PC-3 (cell line): ENCODE results near the gene CORO2B. TPM values are rescaled to one million over a fixed set of nuclear protein-coding genes. Genes with fewer than 3 reads are reported as not detected.

ENCODE experiments used
- ATAC-seq: fragments of 200-7000 bp; cut with Tn5 transposase; 2 replicates; pipeline ENCODE4 v1.9.1; 2020; ENCODE audit warnings: mild to moderate bottlenecking, moderate library complexity
- BruUV-seq: library from RNA; stranded (reverse); fragments of 400-500 nt; replicated peaks from 2 replicates; lab custom pipeline; 2021; lab: Mats Ljungman, UMichigan
- CTCF ChIA-PET: fragments of 300-600 bp; sonication (Branson Sonifier 250); formaldehyde crosslinking; loops from one replicate; lab custom pipeline; 2022; ENCODE audit warnings: antibody characterized with exemption; lab: Charles Lee
- POLR2A ChIA-PET: fragments of 300-600 bp; sonication (Branson Sonifier 250); formaldehyde crosslinking; loops from one replicate; lab custom pipeline; 2022; ENCODE audit warnings: antibody characterized with exemption; ENCODE audit not compliant: unreplicated experiment; lab: Charles Lee
- DNase-seq: peaks from one replicate; pipeline ENCODE4 v3.0.0-alpha.2; 2015
- H2AFZ ChIP-seq: fragments of 300-600 bp; sonication (generic); 2 replicates; pipeline ENCODE4 v1.6.0; 2016; ENCODE audit warnings: antibody characterized with exemption, low read length
- H3F3A ChIP-seq: fragments of 300-600 bp; sonication (generic); one replicate; pipeline ENCODE4 v1.6.0; 2017; ENCODE audit warnings: antibody characterized with exemption, low read length, control low read depth, mild to moderate bottlenecking; ENCODE audit not compliant: unreplicated experiment
- H3K27ac ChIP-seq: fragments of 300-600 bp; sonication (generic); 2 replicates; pipeline ENCODE4 v1.5.1; 2016; ENCODE audit warnings: mild to moderate bottlenecking, low read length
- H3K27me3 ChIP-seq: fragments of 300-600 bp; sonication (generic); 2 replicates; pipeline ENCODE4 v1.6.1; 2016; ENCODE audit warnings: low read length, mixed read lengths
- H3K36me3 ChIP-seq: fragments of 300-600 bp; sonication (generic); 2 replicates; pipeline ENCODE4 v1.6.1; 2016; ENCODE audit warnings: low read depth, mixed run types, low read length, mixed read lengths
- H3K4me1 ChIP-seq: fragments of 300-600 bp; sonication (generic); 2 replicates; pipeline ENCODE4 v1.5.1; 2016; ENCODE audit warnings: low read length; ENCODE audit not compliant: insufficient read depth
- H3K4me2 ChIP-seq: fragments of 300-600 bp; sonication (generic); 2 replicates; pipeline ENCODE4 v1.6.0; 2016; ENCODE audit warnings: low read length
- H3K4me3 ChIP-seq: fragments of 300-600 bp; sonication (generic); 2 replicates; pipeline ENCODE4 v1.5.1; 2016; ENCODE audit warnings: mild to moderate bottlenecking, low read length, mixed read lengths
- H3K79me2 ChIP-seq: fragments of 300-600 bp; sonication (generic); 2 replicates; pipeline ENCODE4 v1.6.1; 2017; ENCODE audit warnings: low read length, mixed read lengths
- H3K9ac ChIP-seq: fragments of 300-600 bp; sonication (generic); 2 replicates; pipeline ENCODE4 v1.6.0; 2016; ENCODE audit warnings: mild to moderate bottlenecking, low read length
- H3K9me2 ChIP-seq: fragments of 300-600 bp; sonication (generic); replicated peaks from 2 replicates; pipeline ENCODE4 v1.6.1; 2016; ENCODE audit warnings: mixed run types, low read length, mixed read lengths
- H3K9me3 ChIP-seq: fragments of 300-600 bp; sonication (generic); 2 replicates; pipeline ENCODE4 v1.6.1; 2016; ENCODE audit warnings: low read length, mixed read lengths
- H4K20me1 ChIP-seq: fragments of 300-600 bp; sonication (generic); 2 replicates; pipeline ENCODE4 v1.6.1; 2016; ENCODE audit warnings: low read length, mixed read lengths
- EZH2 ChIP-seq: fragments of 300-600 bp; sonication (generic); IDR thresholded peaks from one replicate; pipeline ENCODE4 v1.6.1; 2017; ENCODE audit warnings: antibody characterized with exemption, mild to moderate bottlenecking, low read length; ENCODE audit not compliant: unreplicated experiment
- EZH2phosphoT487 ChIP-seq: fragments of 300-600 bp; sonication (generic); IDR thresholded peaks from 2 replicates; pipeline ENCODE4 v1.6.1; 2018; ENCODE audit warnings: mild to moderate bottlenecking, antibody characterized with exemption, low read length, borderline replicate concordance
- intact Hi-C: fragments of 100-400 bp; cut with micrococcal nuclease; formaldehyde crosslinking; loops from 2 replicates; pipeline ENCODE4 v1.9.0; 2023
- total RNA-seq: library from RNA; depleted of rRNA; stranded (reverse); fragments of >200 nt; gene quantifications from 2 replicates; pipeline ENCODE4 v1.2.3, GENCODE V29; 2014
- TF ChIP-seq, protein P1 (sequence below): fragments of 300-600 bp; sonication (generic); conservative IDR thresholded peaks from 2 replicates; pipeline ENCODE4 v1.5.1; 2017; ENCODE audit warnings: antibody characterized with exemption, low read depth, mild to moderate bottlenecking, low read length

CORO2B gene
- total RNA-seq, 1 experiment from 2014 or later, result 0.66 TPM

DNA sequence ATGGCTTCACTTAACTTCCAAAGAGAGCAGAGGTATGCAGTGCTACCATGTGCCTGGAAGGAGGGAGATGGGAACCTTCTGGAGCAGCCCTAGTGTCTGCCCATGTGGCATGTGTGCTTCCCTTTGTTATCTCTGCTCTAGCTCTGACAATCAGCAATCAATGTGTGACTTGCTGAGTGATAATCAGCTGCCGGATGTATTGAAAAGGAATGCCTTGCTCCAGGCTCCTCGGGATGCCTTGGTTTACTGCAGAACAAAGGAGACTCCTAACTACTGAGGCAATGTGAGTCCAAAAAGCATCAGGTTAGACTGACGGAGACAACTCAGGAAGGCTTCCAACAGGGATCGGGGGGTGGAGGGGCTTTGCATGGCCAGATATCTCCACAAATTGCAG is 36.0 kb upstream of the CORO2B start:
- no peak for ATAC-seq
- H2AFZ ChIP-seq, result no peak overlapping the region
- H3K4me1 ChIP-seq, result no peaks in the 10 kb centered on the region
- no peak overlapping the region for H3K27ac ChIP-seq
- H4K20me1 ChIP-seq, result no peaks in the 10 kb centered on the region
- H3K9ac ChIP-seq, result no peak overlapping the region
- no peaks in the 10 kb centered on the region for H3K9me2 ChIP-seq
- no peaks in the 10 kb centered on the region for H3F3A ChIP-seq
- CTCF ChIA-PET, result no interaction called here
- no peaks in the 10 kb centered on the region for H3K9me3 ChIP-seq
- POLR2A ChIA-PET, result no interaction called here
- DNase-seq, result no peak
- BruUV-seq, result no TSS peak
- TF ChIP-seq, protein P1, sequence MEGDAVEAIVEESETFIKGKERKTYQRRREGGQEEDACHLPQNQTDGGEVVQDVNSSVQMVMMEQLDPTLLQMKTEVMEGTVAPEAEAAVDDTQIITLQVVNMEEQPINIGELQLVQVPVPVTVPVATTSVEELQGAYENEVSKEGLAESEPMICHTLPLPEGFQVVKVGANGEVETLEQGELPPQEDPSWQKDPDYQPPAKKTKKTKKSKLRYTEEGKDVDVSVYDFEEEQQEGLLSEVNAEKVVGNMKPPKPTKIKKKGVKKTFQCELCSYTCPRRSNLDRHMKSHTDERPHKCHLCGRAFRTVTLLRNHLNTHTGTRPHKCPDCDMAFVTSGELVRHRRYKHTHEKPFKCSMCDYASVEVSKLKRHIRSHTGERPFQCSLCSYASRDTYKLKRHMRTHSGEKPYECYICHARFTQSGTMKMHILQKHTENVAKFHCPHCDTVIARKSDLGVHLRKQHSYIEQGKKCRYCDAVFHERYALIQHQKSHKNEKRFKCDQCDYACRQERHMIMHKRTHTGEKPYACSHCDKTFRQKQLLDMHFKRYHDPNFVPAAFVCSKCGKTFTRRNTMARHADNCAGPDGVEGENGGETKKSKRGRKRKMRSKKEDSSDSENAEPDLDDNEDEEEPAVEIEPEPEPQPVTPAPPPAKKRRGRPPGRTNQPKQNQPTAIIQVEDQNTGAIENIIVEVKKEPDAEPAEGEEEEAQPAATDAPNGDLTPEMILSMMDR, result no peak
- TF ChIP-seq EZH2phosphoT487 (no peak), EZH2 (no peak)
- H3K4me3 ChIP-seq, result no peak overlapping the region
- no peaks in the 10 kb centered on the region for H3K27me3 ChIP-seq
- no peaks in the 10 kb centered on the region for H3K36me3 ChIP-seq
- no peaks in the 10 kb centered on the region for H3K79me2 ChIP-seq
- intact Hi-C loops, result loop anchor here (10.0 kb wide), 1 partner anchor 238 kb away; no protein-coding TSS in a partner anchor
- H3K4me2 ChIP-seq, result no peak overlapping the region

DNA sequence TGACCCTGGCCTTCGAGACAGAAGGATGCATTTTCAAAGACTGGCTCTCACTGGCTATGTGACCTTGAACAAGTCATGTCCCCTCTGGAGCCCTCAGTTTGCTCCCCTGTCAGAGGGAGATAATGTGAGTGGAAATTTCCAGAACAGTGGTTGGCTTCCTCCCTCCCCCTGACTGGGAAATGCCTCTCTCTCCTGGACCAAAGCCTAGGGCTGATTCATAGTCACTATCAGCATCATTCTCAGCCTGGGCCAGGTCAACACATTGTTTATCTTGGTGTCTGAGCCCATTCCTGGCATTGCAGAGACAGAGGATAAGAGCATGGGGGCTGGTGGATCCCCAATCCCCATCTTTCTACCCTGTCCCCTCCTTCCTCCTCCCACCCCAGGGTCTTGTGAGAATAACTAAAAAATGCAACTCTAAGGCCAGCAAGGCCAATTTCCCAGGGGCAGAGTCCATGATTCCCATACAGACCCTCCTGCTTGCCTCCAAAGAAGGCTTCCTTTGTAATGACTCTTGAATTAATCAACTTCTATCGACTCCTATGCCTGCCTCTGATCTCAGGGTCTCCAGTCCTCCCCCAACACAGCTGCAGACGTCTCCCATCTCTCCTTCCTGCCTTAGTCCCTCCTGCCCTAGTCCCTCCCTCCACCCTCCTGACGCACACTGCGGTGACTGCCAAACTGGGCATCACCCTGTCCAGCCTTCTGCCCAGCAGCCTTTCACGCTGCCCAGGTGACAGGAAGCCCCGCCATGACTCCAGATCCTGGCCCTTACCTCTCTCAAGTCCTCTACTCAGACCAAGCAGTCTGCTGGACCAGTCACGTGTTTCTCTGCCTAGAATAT is 35.4 kb upstream of the CORO2B start:
- Histone ChIP-seq H3K9me3 (no peaks in the 10 kb centered on the region), H3K9ac (no peak overlapping the region), H3K79me2 (no peaks in the 10 kb centered on the region), H3F3A (no peaks in the 10 kb centered on the region), H3K9me2 (no peaks in the 10 kb centered on the region), H3K27ac (no peak overlapping the region), H2AFZ (no peak overlapping the region), H3K4me3 (no peak overlapping the region), H3K4me2 (no peak overlapping the region), H3K27me3 (no peaks in the 10 kb centered on the region; the same call in 1 of the 2 replicates), H4K20me1 (no peaks in the 10 kb centered on the region), H3K4me1 (no peaks in the 10 kb centered on the region), H3K36me3 (no peaks in the 10 kb centered on the region)
- DNase-seq (peak; percentile 55), ATAC-seq (peak; percentile 55)
- no TSS peak for BruUV-seq
- ChIA-PET POLR2A (no interaction called here), CTCF (no interaction called here)
- TF ChIP-seq, protein P1, result no peak
- TF ChIP-seq EZH2 (no peak), EZH2phosphoT487 (no peak)
- intact Hi-C loops, result loop anchor here (10.0 kb wide), 1 partner anchor 239 kb away; no protein-coding TSS in a partner anchor

DNA sequence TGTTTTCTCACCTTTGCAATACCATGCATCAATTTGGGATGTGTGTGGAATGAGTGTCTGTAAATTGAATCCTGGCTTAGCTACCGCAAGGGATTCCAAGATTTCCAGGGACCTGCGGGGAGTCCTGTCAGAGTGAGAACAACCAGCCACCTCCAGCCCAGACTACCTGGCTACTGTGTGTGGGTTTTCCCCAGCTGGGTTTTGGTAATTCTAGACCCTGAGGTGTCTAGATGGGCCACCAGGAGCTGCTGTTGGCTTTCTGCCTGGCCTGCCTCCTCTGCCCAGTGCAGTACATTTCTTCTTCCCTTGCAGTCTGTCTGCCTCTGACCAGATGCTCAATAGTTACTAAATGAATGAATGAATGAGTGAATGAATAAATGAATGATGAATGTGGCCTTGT is 32.5 kb upstream of the CORO2B start:
- no peaks in the 10 kb centered on the region for H3K4me1 ChIP-seq
- no TSS peak for BruUV-seq
- H3K79me2 ChIP-seq, result no peaks in the 10 kb centered on the region
- no peaks in the 10 kb centered on the region for H3K9me2 ChIP-seq
- ChIA-PET POLR2A (no interaction called here), CTCF (no interaction called here)
- H2AFZ ChIP-seq, result no peak overlapping the region
- intact Hi-C loops, result loop anchor here (10.0 kb wide), 1 partner anchor 242 kb away; no protein-coding TSS in a partner anchor
- H3K4me3 ChIP-seq, result no peak overlapping the region
- no peak for TF ChIP-seq EZH2phosphoT487
- TF ChIP-seq, protein P1, result no peak
- TF ChIP-seq EZH2, result no peak
- DNase-seq (no peak), ATAC-seq (no peak)
- H3K9ac ChIP-seq, result no peak overlapping the region
- H3K9me3 ChIP-seq, result no peaks in the 10 kb centered on the region
- no peaks in the 10 kb centered on the region; the same call in 1 of the 2 replicates for H3K27me3 ChIP-seq
- no peaks in the 10 kb centered on the region for H3F3A ChIP-seq
- no peaks in the 10 kb centered on the region for H4K20me1 ChIP-seq
- no peak overlapping the region for H3K27ac ChIP-seq
- no peak overlapping the region for H3K4me2 ChIP-seq
- no peaks in the 10 kb centered on the region for H3K36me3 ChIP-seq
